K562 (cell line): ENCODE data around the gene LGI4. TPM values are rescaled to one million over a fixed set of nuclear protein-coding genes. Genes with fewer than 3 reads are reported as not detected.

ENCODE experiments used
- ARID1B ChIP-seq: fragments of 450-650 bp; IDR thresholded peaks from 2 replicates; pipeline ENCODE4 v1.6.1; 2016; ENCODE audit warnings: antibody characterized with exemption, mild to moderate bottlenecking, inconsistent platforms
- CCNT2 ChIP-seq: IDR thresholded peaks from 2 replicates; pipeline ENCODE4 v1.6.1; 2011; ENCODE audit warnings: borderline replicate concordance, low read depth, mild to moderate bottlenecking, moderate library complexity, mixed read lengths, low read length; ENCODE audit not compliant: insufficient read length; ENCODE audit errors: extremely low read depth
- EWSR1 ChIP-seq: fragments of 450-650 bp; IDR thresholded peaks from 2 replicates; pipeline ENCODE4 v1.6.1; 2018; ENCODE audit warnings: borderline replicate concordance, mild to moderate bottlenecking, low read depth, moderate library complexity; ENCODE audit not compliant: partially characterized antibody
- MECOM ChIP-seq: fragments of 250-450 bp; sonication (Bioruptor Pico); IDR thresholded peaks from 2 replicates; pipeline ENCODE4 v1.8.0; 2022; ENCODE audit warnings: inconsistent platforms
- MEIS2 ChIP-seq: fragments of 450-650 bp; IDR thresholded peaks from 2 replicates; pipeline ENCODE4 v1.6.1; 2014; ENCODE audit warnings: mild to moderate bottlenecking; ENCODE audit not compliant: partially characterized antibody
- MTA1 ChIP-seq: fragments of 450-650 bp; IDR thresholded peaks from 2 replicates; pipeline ENCODE4 v1.6.1; 2017; ENCODE audit warnings: borderline replicate concordance
- PHB2 ChIP-seq: fragments of 450-650 bp; IDR thresholded peaks from 2 replicates; pipeline ENCODE4 v1.6.1; 2017; ENCODE audit warnings: low read depth
- RBBP5 ChIP-seq: fragments of 200-600 bp; sonication (generic); IDR thresholded peaks from 2 replicates; pipeline ENCODE4 v1.6.1; 2012; ENCODE audit warnings: borderline replicate concordance, mild to moderate bottlenecking, low read length, control low read depth, inconsistent platforms; ENCODE audit not compliant: insufficient read depth, poor library complexity, severe bottlenecking
- RBM22 ChIP-seq: fragments of 200-400 bp; formaldehyde crosslinking; IDR thresholded peaks from 2 replicates; pipeline ENCODE4 v1.6.1; 2018; ENCODE audit warnings: low read length, low read depth; ENCODE audit not compliant: poor library complexity, severe bottlenecking
- SMARCA5 ChIP-seq: fragments of 450-650 bp; IDR thresholded peaks from 2 replicates; pipeline ENCODE4 v1.6.1; 2016
- STAT5B ChIP-seq: fragments of 250-450 bp; sonication (Bioruptor Pico); IDR thresholded peaks from 2 replicates; pipeline ENCODE4 v1.8.0; 2021; ENCODE audit warnings: mild to moderate bottlenecking, inconsistent platforms
- ZFX ChIP-seq: sonication (generic); formaldehyde crosslinking; IDR thresholded peaks from 2 replicates; pipeline ENCODE4 v1.8.0; 2022; ENCODE audit warnings: mild to moderate bottlenecking, missing genetic modification reagents, moderate library complexity
- ZNF12 ChIP-seq: sonication (generic); formaldehyde crosslinking; IDR thresholded peaks from 2 replicates; pipeline ENCODE4 v1.4.0; 2020; ENCODE audit warnings: mild to moderate bottlenecking, missing genetic modification reagents
- ZNF561 ChIP-seq: fragments of 450-650 bp; formaldehyde crosslinking; conservative IDR thresholded peaks from 2 replicates; pipeline ENCODE4 v1.4.0; 2020; ENCODE audit warnings: mild to moderate bottlenecking, moderate library complexity
- ZNF780A ChIP-seq: fragments of 250-450 bp; sonication (Bioruptor Pico); IDR thresholded peaks from 2 replicates; pipeline ENCODE4 v1.5.0; 2021; ENCODE audit warnings: mild to moderate bottlenecking
- polyA plus RNA-seq, 8 experiments: library from polyadenylated mRNA; depleted of rRNA in 4 of 8; stranded (reverse) in 5 of 8; unstranded in 3 of 8; fragments of >200 nt; fragmentation: Nextera tagmentation in 2 of 8; fragmentation: Illumina TruSeq in 1 of 8; extraction: Ambion mirVana in 2 of 8; extraction: Trizol in 1 of 8; gene quantifications; 2 replicates each; pipeline versions ENCODE4 v1.2.1 to v1.2.3, GENCODE V29; 2011 to 2014; ENCODE audit warnings: inconsistent platforms in 1 of 8, missing spikeins in 1 of 8
- total RNA-seq, 7 experiments: library from RNA; depleted of rRNA in 6 of 7; stranded (reverse); fragments of >200 nt in 6 of 7; fragmentation: Illumina TruSeq in 2 of 7; extraction: Trizol in 2 of 7; gene quantifications; 2 replicates each; pipeline versions ENCODE4 v1.2.1 to v1.2.3, GENCODE V29; 2011 to 2021; ENCODE audit warnings: low replicate concordance in 1 of 7
- TF ChIP-seq, protein P1 (sequence below): fragments of 200-400 bp; formaldehyde crosslinking; IDR thresholded peaks from 2 replicates; pipeline ENCODE4 v1.6.1; 2017; ENCODE audit warnings: mild to moderate bottlenecking, low read depth, low read length, moderate library complexity
- TF ChIP-seq, protein P2 (sequence below): fragments of 150-350 bp; IDR thresholded peaks from 2 replicates; pipeline ENCODE4 v1.6.1; 2014; ENCODE audit warnings: low read depth, mild to moderate bottlenecking, low read length, borderline replicate concordance
- TF ChIP-seq, protein P3 (sequence below): fragments of 450-650 bp; conservative IDR thresholded peaks from 2 replicates; pipeline ENCODE4 v1.6.1; 2016; ENCODE audit warnings: missing genetic modification characterization, low read depth, mild to moderate bottlenecking, control low read depth, missing compliant biosample characterization
- TF ChIP-seq, protein P4 (sequence below), 2 experiments: fragments of 450-650 bp; IDR thresholded peaks; 2 replicates each; pipeline ENCODE4 v1.6.1; 2016

The LGI4 gene
- total and polyA plus RNA-seq, 9 of the 15 experiments (the other 6 are each of a cell fraction or from before 2014, with no cell fraction given): 0.14 to 0.30 (median 0.24) TPM; not detected in 4

DNA sequence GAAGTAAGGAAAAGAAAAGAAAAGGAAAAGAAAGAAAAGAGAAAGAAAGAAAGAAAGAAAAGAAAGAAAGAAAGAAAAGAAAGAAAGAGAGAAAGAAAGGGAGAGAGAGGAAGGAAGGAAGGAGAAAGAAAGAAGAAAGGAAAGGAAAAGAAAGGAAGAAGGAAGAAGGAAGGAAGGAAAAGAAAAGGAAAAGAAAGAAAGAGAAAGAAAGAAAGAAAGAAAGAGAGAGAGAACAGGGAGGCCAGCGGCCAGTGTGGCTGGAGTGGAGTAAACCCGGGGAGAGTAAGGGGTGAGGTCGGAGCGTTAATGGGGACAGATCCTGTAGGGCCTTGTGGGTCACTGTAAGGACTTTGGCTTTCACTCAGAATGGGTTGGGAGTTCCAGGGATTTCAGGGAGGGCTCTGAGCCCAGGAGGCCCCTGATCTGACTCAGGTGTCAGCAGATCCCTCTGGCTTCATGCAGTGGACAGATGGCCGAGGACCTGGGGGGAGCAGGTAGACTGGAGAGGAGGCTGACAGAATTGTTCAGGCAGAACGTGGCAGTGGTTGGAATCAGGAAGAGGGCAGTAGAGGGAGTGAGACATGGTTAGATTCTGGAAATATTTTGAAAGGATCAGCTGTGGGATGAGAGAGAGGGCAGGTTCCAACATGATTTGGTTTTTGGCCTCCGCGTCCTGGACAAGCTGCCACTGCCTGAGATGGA is 39.0 kb downstream of the LGI4 start (continued):
- TF ChIP-seq, protein P1, sequence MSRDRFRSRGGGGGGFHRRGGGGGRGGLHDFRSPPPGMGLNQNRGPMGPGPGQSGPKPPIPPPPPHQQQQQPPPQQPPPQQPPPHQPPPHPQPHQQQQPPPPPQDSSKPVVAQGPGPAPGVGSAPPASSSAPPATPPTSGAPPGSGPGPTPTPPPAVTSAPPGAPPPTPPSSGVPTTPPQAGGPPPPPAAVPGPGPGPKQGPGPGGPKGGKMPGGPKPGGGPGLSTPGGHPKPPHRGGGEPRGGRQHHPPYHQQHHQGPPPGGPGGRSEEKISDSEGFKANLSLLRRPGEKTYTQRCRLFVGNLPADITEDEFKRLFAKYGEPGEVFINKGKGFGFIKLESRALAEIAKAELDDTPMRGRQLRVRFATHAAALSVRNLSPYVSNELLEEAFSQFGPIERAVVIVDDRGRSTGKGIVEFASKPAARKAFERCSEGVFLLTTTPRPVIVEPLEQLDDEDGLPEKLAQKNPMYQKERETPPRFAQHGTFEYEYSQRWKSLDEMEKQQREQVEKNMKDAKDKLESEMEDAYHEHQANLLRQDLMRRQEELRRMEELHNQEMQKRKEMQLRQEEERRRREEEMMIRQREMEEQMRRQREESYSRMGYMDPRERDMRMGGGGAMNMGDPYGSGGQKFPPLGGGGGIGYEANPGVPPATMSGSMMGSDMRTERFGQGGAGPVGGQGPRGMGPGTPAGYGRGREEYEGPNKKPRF: no peak
- TF ChIP-seq, protein P2, sequence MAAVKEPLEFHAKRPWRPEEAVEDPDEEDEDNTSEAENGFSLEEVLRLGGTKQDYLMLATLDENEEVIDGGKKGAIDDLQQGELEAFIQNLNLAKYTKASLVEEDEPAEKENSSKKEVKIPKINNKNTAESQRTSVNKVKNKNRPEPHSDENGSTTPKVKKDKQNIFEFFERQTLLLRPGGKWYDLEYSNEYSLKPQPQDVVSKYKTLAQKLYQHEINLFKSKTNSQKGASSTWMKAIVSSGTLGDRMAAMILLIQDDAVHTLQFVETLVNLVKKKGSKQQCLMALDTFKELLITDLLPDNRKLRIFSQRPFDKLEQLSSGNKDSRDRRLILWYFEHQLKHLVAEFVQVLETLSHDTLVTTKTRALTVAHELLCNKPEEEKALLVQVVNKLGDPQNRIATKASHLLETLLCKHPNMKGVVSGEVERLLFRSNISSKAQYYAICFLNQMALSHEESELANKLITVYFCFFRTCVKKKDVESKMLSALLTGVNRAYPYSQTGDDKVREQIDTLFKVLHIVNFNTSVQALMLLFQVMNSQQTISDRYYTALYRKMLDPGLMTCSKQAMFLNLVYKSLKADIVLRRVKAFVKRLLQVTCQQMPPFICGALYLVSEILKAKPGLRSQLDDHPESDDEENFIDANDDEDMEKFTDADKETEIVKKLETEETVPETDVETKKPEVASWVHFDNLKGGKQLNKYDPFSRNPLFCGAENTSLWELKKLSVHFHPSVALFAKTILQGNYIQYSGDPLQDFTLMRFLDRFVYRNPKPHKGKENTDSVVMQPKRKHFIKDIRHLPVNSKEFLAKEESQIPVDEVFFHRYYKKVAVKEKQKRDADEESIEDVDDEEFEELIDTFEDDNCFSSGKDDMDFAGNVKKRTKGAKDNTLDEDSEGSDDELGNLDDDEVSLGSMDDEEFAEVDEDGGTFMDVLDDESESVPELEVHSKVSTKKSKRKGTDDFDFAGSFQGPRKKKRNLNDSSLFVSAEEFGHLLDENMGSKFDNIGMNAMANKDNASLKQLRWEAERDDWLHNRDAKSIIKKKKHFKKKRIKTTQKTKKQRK: no peak
- TF ChIP-seq, protein P3, sequence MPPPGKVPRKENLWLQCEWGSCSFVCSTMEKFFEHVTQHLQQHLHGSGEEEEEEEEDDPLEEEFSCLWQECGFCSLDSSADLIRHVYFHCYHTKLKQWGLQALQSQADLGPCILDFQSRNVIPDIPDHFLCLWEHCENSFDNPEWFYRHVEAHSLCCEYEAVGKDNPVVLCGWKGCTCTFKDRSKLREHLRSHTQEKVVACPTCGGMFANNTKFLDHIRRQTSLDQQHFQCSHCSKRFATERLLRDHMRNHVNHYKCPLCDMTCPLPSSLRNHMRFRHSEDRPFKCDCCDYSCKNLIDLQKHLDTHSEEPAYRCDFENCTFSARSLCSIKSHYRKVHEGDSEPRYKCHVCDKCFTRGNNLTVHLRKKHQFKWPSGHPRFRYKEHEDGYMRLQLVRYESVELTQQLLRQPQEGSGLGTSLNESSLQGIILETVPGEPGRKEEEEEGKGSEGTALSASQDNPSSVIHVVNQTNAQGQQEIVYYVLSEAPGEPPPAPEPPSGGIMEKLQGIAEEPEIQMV (tag): peak; percentile 58
- TF ChIP-seq EWSR1 (no peak), ZNF12 (CRISPR knock-in tag) (no peak), MEIS2 (no peak), ZNF561 (CRISPR knock-in tag) (no peak), ZFX (no peak), PHB2 (no peak), MECOM (CRISPR knock-in tag) (no peak), MTA1 (peak; percentile 70; the same call in 1 of the 2 replicates), CCNT2 (no peak), ARID1B (0 out of 2 replicates have a peak, but pooled peaks have one; percentile 16), RBBP5 (no peak), RBM22 (no peak), STAT5B (no peak), ZNF780A (CRISPR knock-in tag) (no peak), SMARCA5 (peak; percentile 15; the same call in 1 of the 2 replicates)
- TF ChIP-seq, protein P4, sequence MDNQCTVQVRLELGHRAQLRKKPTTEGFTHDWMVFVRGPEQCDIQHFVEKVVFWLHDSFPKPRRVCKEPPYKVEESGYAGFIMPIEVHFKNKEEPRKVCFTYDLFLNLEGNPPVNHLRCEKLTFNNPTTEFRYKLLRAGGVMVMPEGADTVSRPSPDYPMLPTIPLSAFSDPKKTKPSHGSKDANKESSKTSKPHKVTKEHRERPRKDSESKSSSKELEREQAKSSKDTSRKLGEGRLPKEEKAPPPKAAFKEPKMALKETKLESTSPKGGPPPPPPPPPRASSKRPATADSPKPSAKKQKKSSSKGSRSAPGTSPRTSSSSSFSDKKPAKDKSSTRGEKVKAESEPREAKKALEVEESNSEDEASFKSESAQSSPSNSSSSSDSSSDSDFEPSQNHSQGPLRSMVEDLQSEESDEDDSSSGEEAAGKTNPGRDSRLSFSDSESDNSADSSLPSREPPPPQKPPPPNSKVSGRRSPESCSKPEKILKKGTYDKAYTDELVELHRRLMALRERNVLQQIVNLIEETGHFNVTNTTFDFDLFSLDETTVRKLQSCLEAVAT (IDR thresholded peaks at IDR 0.05): 0 out of 4 replicates have a peak, but pooled peaks of 1 of the 2 experiments have one; percentile 26
